GM13977 (cell line): Measurements from ENCODE around the gene CNN2.
A peak's percentile ranks its signal among the peaks of the same experiment; 100 is the strongest.

Experiments
- DNase-seq: peaks from one replicate; pipeline ENCODE4 v3.0.0; 2012; ENCODE audit warnings: low spot score
- in situ Hi-C: fragments of 300-500 bp; cut with MboI; formaldehyde crosslinking; loops from one replicate; pipeline ENCODE4 v1.12.0; 2022; ENCODE audit warnings: low sequenced_read_pairs, low pct_unique_long_range_greater_than_20kb, mixed read lengths, inconsistent platforms; ENCODE audit not compliant: unreplicated experiment
- TF ChIP-seq, protein P1 (sequence below): IDR thresholded peaks from 2 replicates; pipeline ENCODE4 v1.5.1; 2012; ENCODE audit warnings: mild to moderate bottlenecking, control low read depth; ENCODE audit not compliant: insufficient read depth; ENCODE audit errors: extremely low read depth, missing control alignments

The CNN2 gene

DNA sequence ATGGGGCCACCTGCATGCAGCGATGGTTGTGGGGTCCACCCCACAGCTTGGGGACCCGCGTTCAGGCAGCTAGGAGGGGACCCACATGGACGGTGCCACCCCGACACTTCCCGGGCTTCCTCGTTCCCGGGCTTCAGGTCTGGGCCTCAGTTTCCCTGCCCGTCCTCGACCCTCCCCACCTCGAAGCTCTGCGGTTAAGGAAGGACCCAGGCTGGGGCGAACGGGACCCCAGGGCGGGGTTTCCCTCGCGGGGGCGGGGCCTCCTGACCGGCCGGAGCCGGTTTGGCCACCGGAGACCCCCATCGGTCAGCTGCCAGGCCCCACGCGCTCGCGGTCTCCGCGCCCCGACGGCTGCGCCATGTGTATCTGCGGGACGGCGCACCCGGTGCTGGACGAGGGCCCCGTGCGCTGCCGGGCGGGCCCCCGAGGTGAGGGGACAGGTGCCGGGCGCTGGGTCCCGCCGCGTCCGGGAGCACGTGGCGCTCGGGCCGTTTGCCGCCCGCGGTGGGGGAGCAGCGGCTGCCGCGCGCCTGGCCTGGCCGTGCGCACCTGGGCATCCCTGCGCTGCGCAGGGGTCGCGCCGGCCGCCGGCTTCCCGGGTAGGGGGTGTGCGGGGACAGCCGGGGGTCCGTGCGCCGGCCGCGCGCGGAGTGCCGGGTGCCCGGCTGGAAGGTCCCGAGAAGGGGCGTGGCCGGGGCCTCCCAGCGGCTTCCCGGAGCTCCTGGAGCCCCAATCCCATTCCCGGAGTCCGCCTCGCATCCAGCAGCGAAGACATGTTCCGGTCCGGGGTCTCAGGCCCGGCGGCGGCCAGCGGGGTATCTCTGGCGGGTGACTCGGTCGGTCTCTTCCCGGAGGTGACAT lies 44.8 kb downstream of the CNN2 start:
- TF ChIP-seq, protein P1, sequence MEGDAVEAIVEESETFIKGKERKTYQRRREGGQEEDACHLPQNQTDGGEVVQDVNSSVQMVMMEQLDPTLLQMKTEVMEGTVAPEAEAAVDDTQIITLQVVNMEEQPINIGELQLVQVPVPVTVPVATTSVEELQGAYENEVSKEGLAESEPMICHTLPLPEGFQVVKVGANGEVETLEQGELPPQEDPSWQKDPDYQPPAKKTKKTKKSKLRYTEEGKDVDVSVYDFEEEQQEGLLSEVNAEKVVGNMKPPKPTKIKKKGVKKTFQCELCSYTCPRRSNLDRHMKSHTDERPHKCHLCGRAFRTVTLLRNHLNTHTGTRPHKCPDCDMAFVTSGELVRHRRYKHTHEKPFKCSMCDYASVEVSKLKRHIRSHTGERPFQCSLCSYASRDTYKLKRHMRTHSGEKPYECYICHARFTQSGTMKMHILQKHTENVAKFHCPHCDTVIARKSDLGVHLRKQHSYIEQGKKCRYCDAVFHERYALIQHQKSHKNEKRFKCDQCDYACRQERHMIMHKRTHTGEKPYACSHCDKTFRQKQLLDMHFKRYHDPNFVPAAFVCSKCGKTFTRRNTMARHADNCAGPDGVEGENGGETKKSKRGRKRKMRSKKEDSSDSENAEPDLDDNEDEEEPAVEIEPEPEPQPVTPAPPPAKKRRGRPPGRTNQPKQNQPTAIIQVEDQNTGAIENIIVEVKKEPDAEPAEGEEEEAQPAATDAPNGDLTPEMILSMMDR: no peak
- no peak for DNase-seq
- in situ Hi-C loops: no loop called here

DNA sequence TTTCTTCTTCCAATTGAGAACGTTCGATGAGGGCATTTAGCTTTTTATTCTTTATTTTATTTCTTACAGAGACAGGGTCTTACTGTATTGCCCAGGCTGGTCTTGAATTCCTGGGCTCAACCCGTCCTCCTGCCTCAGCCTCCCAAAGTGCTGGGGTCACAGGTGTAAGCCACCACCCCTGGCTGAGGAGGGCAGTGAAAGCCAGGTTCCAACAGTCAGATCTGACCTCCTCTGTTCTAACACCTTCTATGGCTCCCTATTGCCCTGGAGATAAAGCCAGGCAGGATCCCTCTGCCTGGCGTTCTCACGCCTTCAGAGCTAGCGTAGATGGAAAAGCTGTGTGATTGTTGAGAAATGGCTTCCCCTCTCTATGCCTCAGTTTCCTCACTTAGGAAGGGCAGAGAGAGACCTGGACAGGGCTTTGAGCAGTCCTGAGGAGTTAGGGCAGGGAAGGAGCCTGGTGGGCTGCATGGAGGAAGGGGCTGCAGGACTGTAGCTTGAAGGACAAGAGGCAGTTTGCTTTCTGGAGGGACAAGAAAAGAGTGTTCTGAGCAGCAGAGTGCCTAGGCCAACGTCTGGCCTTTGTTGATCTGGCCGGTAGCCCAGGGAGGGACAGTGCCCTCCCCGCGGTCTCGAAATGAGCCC lies 46.1 kb downstream of the CNN2 start:
- DNase-seq: no peak
- TF ChIP-seq, protein P1: no peak
- in situ Hi-C loops: no loop called here

DNA sequence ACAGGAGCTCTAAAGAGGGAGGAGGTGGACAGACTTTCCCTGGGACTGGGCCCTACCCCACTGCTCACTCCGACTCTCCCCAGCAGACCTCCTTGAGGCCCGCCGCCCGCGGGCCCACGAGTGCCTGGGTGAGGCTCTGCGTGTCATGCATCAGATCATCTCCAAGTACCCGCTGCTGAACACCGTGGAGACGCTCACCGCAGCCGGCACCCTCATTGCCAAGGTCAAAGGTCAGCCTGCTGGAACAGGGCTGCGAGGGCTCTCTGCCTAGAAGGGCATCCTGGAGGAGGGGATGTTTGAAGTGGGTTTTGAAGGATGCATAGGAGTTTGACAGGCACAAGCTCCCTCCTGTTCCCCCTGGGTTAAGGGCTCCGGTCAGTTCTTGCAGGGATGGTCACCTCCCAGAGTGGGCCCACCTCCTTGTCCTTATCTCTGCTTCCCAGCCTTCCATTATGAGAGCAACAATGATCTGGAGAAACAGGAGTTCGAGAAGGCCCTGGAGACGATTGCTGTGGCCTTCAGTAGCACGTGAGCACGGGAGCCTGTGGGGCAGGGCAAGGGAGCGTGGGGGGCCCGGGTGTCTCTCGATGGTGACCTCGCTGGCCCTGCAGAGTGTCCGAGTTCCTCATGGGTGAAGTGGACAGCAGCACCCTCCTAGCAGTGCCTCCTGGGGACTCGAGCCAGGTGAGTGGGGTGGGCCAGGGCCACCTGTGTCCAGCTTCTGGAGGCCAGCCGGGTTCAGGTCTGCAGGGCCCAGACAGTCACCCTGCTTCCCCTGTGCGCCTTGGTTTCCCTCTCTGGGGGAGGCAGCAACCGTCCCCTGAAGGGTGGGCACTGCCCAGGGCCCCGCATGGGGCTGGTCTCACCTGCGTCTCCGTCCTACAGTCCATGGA lies 46.9 kb downstream of the CNN2 start:
- in situ Hi-C loops: no loop called here
- DNase-seq: no peak
- TF ChIP-seq, protein P1: no peak

DNA sequence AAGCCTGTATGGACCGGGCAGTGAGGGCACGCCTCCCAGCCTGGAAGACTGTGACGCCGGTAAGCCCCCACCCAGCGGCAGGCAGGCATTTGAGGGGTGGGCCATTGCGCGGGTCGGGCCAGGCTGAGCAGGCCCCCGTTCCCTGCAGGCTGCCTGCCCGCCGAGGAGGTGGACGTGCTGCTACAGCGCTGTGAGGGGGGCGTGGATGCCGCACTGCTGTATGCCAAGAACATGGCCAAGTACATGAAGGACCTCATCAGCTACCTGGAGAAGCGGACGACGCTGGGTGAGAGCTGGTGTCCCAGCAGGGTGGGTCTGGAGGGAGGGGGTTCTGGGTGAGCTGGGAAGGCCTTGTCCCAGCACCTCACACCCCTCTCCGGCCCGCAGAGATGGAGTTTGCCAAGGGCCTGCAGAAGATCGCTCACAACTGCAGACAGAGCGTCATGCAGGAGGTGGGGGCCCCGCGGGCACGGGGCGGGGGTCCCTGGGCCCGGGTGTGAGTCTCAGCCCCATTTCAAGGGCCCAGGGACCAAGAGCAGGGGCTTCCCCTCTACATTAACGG lies 47.6 kb downstream of the CNN2 start:
- in situ Hi-C loops: no loop called here
- TF ChIP-seq, protein P1: no peak
- no peak for DNase-seq

DNA sequence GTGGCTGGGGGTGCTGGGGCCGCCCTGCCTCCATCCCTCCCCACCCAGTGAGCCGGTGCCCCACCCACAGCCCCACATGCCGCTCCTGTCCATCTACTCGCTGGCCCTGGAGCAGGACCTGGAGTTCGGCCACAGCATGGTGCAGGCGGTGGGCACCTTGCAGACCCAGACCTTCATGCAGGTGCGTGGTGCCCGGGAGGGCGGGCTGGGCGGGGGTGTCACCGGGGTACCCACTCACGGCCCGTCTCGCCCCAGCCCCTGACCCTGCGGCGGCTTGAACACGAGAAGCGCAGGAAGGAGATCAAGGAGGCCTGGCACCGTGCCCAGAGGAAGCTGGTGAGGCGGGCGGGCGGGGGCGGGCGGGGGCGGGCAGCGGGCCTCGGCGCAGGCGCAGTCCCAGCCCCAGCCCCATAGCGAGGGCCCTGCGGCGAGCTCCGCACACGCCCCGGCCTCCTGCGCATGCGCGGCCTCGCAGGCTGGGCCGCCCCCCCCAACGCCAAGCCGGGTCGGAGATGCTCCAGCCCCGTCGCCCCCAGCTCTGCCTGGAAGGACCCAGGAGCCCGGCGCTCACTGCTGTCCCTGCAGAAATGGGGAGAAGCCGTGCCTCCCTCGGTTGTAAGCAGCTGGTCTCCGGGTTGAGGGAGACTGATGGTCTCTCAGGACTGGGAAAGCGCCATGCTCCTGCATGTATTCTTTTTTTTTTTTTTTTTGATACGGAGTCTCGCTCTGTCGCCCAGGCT lies 48.3 kb downstream of the CNN2 start:
- in situ Hi-C loops: no loop called here
- DNase-seq: peak; percentile 98
- TF ChIP-seq, protein P1: no peak
